Effector memory CD8-positive, alpha-beta T cell (primary cell): ENCODE results near the gene PPP2R2B.

ENCODE experiments used
- ATAC-seq: fragments of 150-1000 bp; cut with Tn5 transposase; replicated peaks from 2 replicates; pipeline ENCODE4 v1.10.0; 2021; ENCODE audit warnings: mild to moderate bottlenecking, moderate library complexity
- DNase-seq, 3 experiments: peaks; one replicate each; pipeline ENCODE4 v3.0.0; 2021
- H3K27ac Mint-ChIP-seq, 2 donors: one replicate each; pipeline ENCODE4 v1.8.0; 2022; ENCODE audit warnings: mild to moderate bottlenecking in 2 of 2, mixed read lengths in 2 of 2, moderate library complexity in 2 of 2
- H3K27me3 Mint-ChIP-seq, 2 donors: one replicate each; pipeline ENCODE4 v1.8.0; 2022; ENCODE audit warnings: mixed read lengths in 2 of 2
- H3K36me3 Mint-ChIP-seq: one replicate; pipeline ENCODE4 v1.8.0; 2022; ENCODE audit warnings: mild to moderate bottlenecking, moderate library complexity, mixed read lengths; ENCODE audit not compliant: insufficient read depth
- H3K4me1 Mint-ChIP-seq, 2 donors: one replicate each; pipeline ENCODE4 v1.8.0; 2022; ENCODE audit warnings: low read depth in 2 of 2, mixed read lengths in 2 of 2
- H3K4me3 Mint-ChIP-seq, 2 donors: one replicate each; pipeline ENCODE4 v1.8.0; 2022; ENCODE audit warnings: mild to moderate bottlenecking in 2 of 2, mixed read lengths in 2 of 2, moderate library complexity in 2 of 2
- H3K9me3 Mint-ChIP-seq, 2 donors: one replicate each; pipeline ENCODE4 v1.8.0; 2022; ENCODE audit warnings: mixed read lengths in 2 of 2

The PPP2R2B gene

DNA sequence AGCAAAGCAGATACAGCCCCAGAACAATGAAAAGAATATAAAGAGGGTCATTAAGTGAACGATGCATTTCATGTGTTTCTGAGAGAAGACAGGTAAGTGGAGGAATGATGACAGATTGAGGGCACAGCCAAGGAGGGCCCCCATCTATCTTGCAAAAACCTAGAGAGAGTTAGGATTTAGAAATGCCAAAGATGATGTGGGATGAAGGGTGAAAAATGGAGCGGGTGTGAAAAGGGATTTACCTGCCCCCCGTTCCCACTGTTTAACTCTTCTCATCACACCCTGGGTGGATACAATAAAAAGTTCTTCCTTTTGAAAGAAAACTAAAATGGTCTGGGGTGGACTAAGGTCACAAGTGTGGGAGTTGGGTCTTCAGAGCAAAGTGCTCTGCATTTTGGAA lies 18.5 kb upstream of the PPP2R2B start:
- Mint-ChIP-seq H3K27me3 (no peaks in the 10 kb centered on the region), H3K36me3 (no peaks in the 10 kb centered on the region), H3K9me3 (no peaks in the 10 kb centered on the region), H3K4me1 (peaks cover 15 to 16% of the 10 kb centered on the region in 2 donors), H3K4me3 (no peak overlapping the region), H3K27ac (no peak overlapping the region)
- DNase-seq = no peak
- ATAC-seq = no peak

DNA sequence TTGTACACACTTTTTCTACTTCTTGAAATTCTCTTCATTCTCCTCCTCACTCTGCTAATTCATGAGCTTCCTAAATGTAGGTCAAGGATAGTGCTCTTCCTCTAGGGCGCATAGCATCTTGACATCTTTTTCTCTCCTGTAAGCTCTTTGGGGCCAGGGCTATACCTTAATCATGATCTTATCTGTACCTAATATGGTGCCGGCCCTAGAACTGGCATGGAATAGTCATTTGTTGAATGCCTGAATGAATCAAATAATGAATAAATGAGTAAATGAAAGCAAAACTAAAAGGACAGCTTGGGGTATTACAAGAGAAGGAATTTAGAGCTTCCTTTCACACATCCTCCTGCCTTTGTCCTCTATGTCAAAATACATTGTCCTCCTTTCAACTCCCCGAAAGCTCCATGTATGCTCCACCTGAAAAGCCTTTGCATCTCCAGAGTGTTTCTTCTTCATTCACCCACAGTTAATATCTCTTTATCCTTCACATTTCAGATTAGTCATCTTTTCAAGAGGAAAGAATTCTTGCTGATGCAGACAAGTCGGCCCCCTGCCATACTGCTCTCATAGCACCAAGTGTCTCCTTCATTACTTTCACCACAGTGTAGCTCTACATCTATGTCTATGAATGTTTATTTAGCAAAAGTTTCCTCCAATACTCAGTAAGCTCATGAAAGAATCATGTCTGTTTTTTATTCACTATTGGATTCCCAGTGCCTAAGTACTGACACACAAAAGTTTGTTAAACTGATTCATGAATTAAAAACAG lies 16.4 kb upstream of the PPP2R2B start:
- peak; percentile 41 for ATAC-seq
- Mint-ChIP-seq H3K9me3 (no peaks in the 10 kb centered on the region), H3K27me3 (no peaks in the 10 kb centered on the region), H3K27ac (peak overlapping the region; percentile 47 to 59), H3K4me3 (peak overlapping the region; percentile 59 to 71), H3K36me3 (no peaks in the 10 kb centered on the region), H3K4me1 (peaks cover 21 to 32% of the 10 kb centered on the region in 2 donors)
- DNase-seq = no peak

DNA sequence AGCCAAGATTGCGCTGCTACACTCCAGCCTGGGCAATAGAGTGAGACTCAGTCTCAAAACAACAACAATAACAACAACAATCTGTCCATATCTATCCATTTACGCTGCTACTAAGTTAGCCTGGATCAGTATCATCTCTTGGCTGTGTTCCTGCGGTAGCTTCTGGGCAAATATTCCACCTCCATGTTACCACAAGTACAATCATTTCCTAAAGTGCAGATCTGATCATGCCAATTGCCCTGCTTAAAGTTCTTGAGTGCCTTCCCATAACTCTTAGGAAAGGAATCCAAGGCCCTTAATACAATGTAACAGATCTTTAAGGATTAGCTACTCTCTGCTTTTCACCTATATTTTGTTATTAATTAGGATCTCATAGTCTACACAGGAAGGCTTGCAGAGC lies 15.4 kb upstream of the PPP2R2B start:
- Mint-ChIP-seq H3K4me3 (no peak overlapping the region), H3K27ac (no peak overlapping the region), H3K27me3 (no peaks in the 10 kb centered on the region), H3K9me3 (no peaks in the 10 kb centered on the region), H3K4me1 (peaks cover 21 to 32% of the 10 kb centered on the region in 2 donors), H3K36me3 (no peaks in the 10 kb centered on the region)
- DNase-seq = no peak
- no peak for ATAC-seq

DNA sequence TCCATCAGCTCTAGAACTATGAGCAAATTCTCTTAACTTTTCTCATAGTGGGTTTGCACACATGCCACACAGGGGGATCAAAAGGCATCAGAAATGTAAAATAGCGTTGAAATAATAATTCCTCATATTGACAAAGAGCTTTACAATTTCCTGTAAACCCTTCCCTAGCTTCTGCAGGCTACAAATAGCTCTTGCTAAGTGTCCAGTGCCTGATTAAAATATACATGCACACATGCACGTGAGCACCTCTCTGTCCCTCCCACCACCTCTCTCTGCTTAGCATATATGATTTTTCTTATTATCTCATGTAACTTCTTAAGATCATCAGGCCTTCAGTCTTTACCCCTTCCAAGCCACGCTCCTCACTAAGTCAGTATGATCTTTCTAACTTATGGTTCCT lies 13.7 kb upstream of the PPP2R2B start:
- Mint-ChIP-seq H3K27ac (peak overlapping the region in 1 of 2 donors; percentile 3), H3K9me3 (no peaks in the 10 kb centered on the region), H3K4me1 (peaks cover 21 to 32% of the 10 kb centered on the region in 2 donors), H3K27me3 (no peaks in the 10 kb centered on the region), H3K36me3 (no peaks in the 10 kb centered on the region), H3K4me3 (peak overlapping the region in 1 of 2 donors; percentile 35)
- ATAC-seq = no peak
- DNase-seq = no peak

DNA sequence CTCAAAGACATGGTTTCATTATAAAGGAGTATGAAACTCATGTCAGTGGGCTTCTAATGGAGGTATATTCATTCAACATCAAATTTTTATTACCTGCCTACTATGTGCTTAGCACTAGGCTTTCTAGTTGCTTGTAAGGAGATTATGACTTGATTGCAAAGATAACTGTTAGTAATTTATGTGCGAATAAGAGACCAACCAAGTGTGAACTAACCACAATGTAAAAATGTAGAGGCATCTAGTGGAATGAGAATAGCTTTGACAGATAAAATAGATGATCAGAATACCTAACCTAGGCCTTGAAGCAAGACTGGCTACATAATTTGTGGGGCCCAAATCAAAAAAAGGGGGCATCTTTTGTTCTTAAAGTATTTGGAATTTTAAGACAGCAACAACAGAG lies 13.0 kb upstream of the PPP2R2B start:
- Mint-ChIP-seq H3K36me3 (no peaks in the 10 kb centered on the region), H3K27me3 (no peaks in the 10 kb centered on the region), H3K9me3 (no peaks in the 10 kb centered on the region), H3K4me3 (peak overlapping the region in 1 of 2 donors; percentile 35), H3K27ac (peak overlapping the region in 1 of 2 donors; percentile 22), H3K4me1 (peaks cover 21 to 32% of the 10 kb centered on the region in 2 donors)
- ATAC-seq (peak; percentile 72), DNase-seq (no peak)

DNA sequence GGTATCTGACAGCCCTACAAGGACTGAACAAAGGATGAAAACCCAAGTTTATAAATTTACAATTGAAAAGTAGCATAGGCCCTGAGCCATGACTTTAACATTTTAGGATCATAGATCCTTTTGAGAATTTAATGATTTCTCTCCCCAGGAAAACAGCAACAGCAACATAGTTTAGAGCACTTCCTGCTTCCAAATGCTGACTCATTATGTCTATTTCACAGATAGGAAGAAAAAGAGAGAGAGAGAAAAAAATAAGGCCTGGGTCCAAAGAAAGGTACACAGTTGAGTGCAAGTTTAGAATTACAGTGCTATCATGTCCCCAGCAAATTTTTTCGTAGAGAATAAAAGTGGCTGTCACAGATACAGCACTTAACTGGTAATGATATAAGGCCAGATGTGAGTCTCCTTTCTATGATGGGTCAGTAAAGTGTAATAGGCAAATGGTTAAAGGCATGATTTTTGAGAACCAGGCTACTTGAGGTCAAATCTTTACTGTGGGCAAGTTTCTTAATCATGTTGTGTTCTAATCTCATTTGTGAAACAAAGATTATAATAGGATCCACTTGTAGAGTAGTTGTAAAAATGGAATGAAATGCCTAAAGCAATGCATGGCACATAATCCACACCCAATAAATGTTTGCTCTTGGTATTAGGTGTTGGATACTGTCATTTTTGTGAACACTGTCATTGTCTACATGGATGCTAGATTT lies 12.3 kb upstream of the PPP2R2B start:
- Mint-ChIP-seq H3K4me1 (peaks cover 21 to 32% of the 10 kb centered on the region in 2 donors), H3K9me3 (no peaks in the 10 kb centered on the region), H3K4me3 (no peak overlapping the region), H3K27me3 (no peaks in the 10 kb centered on the region), H3K36me3 (no peaks in the 10 kb centered on the region), H3K27ac (peak overlapping the region in 1 of 2 donors; percentile 22)
- DNase-seq (no peak), ATAC-seq (no peak)

DNA sequence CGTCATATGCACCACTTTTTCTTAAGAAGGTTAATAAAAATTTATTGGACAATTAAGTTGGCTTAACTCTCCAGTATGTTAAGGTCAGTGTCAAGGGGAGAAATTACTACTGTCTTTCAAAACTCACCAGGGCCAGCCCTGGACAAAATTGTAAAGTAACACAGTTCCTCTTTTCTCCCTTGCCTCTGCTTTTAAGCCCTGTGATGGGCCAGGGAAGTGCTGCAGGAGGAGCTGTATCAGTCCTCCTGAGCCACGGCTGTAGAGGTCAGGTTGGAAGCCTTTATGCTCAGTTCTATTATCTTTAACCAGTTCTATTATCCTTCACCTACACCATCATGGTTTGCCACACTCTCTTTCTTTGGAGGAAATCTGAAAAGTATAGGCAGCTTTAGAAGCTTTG lies 11.5 kb upstream of the PPP2R2B start:
- Mint-ChIP-seq H3K27me3 (peaks cover 0 to 5% of the 10 kb centered on the region in 2 donors), H3K4me1 (peaks cover 18 to 29% of the 10 kb centered on the region in 2 donors), H3K36me3 (no peaks in the 10 kb centered on the region), H3K4me3 (no peak overlapping the region), H3K27ac (no peak overlapping the region), H3K9me3 (no peaks in the 10 kb centered on the region)
- ATAC-seq = no peak
- DNase-seq = no peak

DNA sequence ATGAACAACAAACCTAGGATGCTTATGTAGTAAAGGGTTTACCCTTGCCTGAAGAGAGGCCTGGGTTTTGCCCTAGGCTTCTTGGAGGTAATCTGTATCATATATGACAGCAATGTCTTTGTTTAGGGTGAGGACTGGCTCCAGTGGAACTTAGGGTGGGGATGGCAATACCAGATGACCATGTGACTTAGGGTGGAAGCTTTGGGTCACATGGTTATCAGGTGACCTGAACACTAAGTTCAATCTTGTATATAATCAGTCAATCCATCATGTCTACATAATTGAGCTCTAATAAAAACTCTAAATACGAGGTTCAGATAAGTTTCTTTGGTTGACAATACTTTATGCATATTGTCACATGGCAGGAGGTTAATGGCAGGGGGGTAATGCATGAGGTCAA lies 10.6 kb upstream of the PPP2R2B start:
- Mint-ChIP-seq H3K9me3 (no peaks in the 10 kb centered on the region), H3K36me3 (no peaks in the 10 kb centered on the region), H3K27ac (no peak overlapping the region), H3K4me3 (no peak overlapping the region), H3K27me3 (peaks cover 0 to 10% of the 10 kb centered on the region in 2 donors), H3K4me1 (peaks cover 11 to 22% of the 10 kb centered on the region in 2 donors)
- DNase-seq = no peak
- ATAC-seq = no peak

DNA sequence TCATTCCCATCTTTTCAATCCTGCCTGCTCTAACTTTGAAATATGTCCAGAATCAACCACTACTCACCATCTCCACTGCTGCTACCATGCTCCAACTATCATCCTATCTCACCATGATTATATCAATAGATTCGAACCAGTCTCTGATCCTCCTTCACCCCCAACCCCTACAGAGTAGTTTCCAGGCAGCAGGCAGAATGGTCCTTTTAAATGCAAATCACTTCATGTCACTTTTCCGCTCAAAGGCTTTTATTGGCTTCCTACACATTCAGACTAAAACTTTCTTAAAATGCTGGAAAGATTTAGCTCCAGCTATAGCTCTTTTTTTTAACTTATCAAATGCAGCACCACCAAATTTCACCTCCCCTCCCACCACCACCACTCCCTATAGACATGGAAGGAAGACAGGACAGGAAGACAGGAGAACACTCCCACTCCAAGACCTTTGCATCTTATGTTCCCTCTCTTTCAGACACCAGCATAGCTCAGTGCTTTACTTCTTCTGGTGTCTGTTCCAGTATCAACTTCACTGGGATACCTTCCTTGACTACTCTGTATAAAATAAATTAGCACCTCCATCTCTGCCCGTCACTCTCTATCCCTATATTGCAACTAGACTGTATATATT lies 9.9 kb upstream of the PPP2R2B start:
- no peak for ATAC-seq
- H3K4me3 Mint-ChIP-seq = no peak overlapping the region
- peaks cover 11 to 22% of the 10 kb centered on the region in 2 donors for H3K4me1 Mint-ChIP-seq
- no peak overlapping the region for H3K27ac Mint-ChIP-seq
- no peaks in the 10 kb centered on the region for H3K36me3 Mint-ChIP-seq
- no peaks in the 10 kb centered on the region for H3K9me3 Mint-ChIP-seq
- no peak for DNase-seq
- H3K27me3 Mint-ChIP-seq = peaks cover 0 to 15% of the 10 kb centered on the region in 2 donors

DNA sequence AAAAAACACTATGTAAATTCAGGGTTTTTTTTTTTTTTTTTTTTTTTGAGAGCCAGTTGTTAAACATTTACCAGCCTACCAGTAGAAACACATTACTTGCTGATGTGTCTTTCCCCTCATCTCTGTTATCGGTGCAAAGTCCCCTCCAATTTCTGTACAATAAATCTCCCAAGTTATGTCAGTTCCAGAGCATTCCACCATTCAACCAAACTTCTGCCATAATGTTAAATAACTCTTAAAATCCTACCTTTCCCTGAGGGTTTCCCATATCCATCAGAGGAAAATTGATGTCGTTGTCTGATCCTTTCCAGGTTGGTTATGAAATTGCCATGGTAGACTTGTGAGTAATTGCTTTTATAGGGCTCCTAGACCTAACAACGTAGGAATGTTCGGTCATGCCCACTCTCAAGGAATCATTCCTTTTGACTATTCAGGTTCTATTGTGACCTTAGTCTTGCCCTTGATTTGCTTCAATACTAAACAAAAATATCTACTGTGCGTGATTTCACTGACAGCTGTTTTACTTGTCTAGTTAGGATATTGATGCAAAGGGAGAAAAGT lies 5.6 kb upstream of the PPP2R2B start:
- peaks cover 0 to 15% of the 10 kb centered on the region in 2 donors for H3K27me3 Mint-ChIP-seq
- H3K4me3 Mint-ChIP-seq = no peak overlapping the region
- no peak for DNase-seq
- no peak overlapping the region for H3K27ac Mint-ChIP-seq
- no peaks in the 10 kb centered on the region for H3K9me3 Mint-ChIP-seq
- H3K36me3 Mint-ChIP-seq = no peaks in the 10 kb centered on the region
- no peak for ATAC-seq
- peaks cover 0 to 2% of the 10 kb centered on the region in 2 donors for H3K4me1 Mint-ChIP-seq

DNA sequence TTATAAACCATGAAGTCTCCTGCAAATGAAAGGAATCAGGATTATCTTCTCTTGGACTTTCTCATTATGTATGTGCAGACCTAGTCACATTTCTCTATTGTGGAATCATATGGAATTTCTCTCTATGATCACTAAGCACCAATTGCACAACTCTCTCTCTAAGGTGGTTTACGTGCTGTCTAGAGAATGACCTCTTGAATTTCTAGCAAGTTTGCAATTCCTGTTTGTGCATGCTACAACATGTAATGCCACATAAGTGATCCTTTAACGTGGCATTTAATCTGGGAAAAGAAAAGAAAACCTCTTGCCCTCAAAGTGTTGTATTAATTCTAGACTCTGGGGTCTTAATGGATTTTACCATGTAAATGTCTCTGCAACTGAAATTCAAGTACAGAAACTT lies 5.0 kb upstream of the PPP2R2B start:
- Mint-ChIP-seq H3K4me3 (no peak overlapping the region), H3K27me3 (peaks cover 0 to 15% of the 10 kb centered on the region in 2 donors), H3K9me3 (no peaks in the 10 kb centered on the region), H3K4me1 (peaks cover 0 to 6% of the 10 kb centered on the region in 2 donors), H3K27ac (no peak overlapping the region), H3K36me3 (peaks cover 3% of the 10 kb centered on the region)
- no peak for DNase-seq
- ATAC-seq = no peak

DNA sequence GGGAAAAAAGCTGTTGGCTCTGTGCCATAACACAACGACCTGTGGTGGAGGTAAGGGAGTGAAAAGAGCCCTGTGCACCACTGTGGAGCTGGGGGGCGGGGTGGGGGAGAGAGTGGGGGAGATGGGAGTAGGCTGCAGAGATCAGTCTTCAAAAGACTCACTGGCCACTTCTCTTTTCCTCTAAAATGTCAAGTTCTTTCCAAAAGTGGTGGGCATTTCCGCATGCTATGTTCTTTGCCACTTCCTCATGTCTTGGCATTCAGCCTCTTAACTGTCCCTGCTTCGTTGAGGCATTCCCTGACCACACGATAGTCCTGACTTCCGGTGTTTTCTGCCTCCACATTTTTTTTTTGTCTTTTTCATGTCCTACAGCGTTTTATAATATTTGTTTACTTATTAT lies 2.4 kb upstream of the PPP2R2B start:
- no peak for ATAC-seq
- Mint-ChIP-seq H3K4me3 (no peak overlapping the region), H3K27me3 (peaks cover 0 to 15% of the 10 kb centered on the region in 2 donors), H3K36me3 (peaks cover 10% of the 10 kb centered on the region), H3K9me3 (no peaks in the 10 kb centered on the region), H3K27ac (no peak overlapping the region), H3K4me1 (peaks cover 10 to 14% of the 10 kb centered on the region in 2 donors)
- no peak for DNase-seq

DNA sequence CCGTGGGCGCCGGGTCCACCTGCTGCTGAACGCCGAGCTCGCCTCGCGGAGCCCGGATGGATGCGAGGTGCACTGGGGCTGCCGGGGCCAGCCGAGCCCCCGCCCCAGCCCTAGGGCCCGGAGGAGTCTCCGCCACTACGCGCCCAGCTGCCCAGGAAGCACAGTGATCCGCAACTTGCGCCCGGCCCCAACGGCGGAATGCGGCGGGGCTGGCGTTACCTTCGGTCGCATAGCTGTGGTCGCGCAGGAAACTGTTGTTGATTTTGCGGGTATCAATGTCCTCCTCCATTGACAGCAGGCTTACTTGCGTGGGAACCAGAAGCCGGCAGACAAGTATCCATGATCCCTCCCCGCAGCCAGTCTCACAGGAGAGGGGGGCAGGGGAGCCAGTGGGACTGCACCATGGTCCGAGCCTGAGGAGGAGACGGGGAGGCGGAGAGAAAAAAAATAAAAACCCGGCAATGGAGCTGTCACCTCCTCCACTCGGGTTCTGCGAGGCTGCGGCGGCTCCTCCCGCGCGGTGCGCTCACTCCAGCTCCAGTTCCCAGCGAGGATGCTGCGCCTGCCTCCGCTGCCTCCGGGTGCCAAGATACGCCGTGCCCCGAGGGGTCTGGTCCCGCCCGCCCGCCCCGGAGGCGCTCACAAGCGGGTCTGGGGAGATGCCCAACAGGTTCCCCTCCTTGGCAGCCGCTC lies 628 bp downstream of the PPP2R2B start:
- H3K36me3 Mint-ChIP-seq = peaks cover 10% of the 10 kb centered on the region
- H3K4me3 Mint-ChIP-seq = peak overlapping the region; percentile 94
- no peaks in the 10 kb centered on the region for H3K27me3 Mint-ChIP-seq
- peak overlapping the region; percentile 88 to 90 for H3K27ac Mint-ChIP-seq
- ATAC-seq = peak; percentile 55
- H3K9me3 Mint-ChIP-seq = no peaks in the 10 kb centered on the region
- peaks cover 31 to 37% of the 10 kb centered on the region in 2 donors for H3K4me1 Mint-ChIP-seq
- DNase-seq = peak; percentile 32 to 39 (median 38)
